Brain microvascular endothelial cell (primary cell): ENCODE data around the gene NRP1.

Experiments used
- DNase-seq: peaks from one replicate; pipeline ENCODE4 v3.0.0-alpha.2; 2020
- H3K27ac ChIP-seq: fragments of 250-450 bp; sonication (Bioruptor Pico); 2 replicates; pipeline ENCODE4 v1.5.1; 2020; ENCODE audit warnings: mild to moderate bottlenecking, moderate library complexity
- H3K27me3 ChIP-seq: fragments of 250-450 bp; sonication (Bioruptor Pico); replicated peaks from 2 replicates; pipeline ENCODE4 v1.5.1; 2020; ENCODE audit warnings: mild to moderate bottlenecking
- H3K36me3 ChIP-seq: fragments of 250-450 bp; sonication (Bioruptor Pico); replicated peaks from 2 replicates; pipeline ENCODE4 v1.5.1; 2020; ENCODE audit warnings: mild to moderate bottlenecking
- H3K4me3 ChIP-seq: 2 replicates; pipeline ENCODE4 v1.5.1; 2011; ENCODE audit warnings: low read depth, mild to moderate bottlenecking, control low read depth, low read length, moderate library complexity
- CTCF ChIP-seq: IDR thresholded peaks from 2 replicates; pipeline ENCODE4 v1.5.1; 2011; ENCODE audit warnings: low read depth, mild to moderate bottlenecking, moderate library complexity, low read length, control low read depth, inconsistent platforms; ENCODE audit errors: missing control alignments
- in situ Hi-C: cut with HindIII; loops from 2 replicates; pipeline ENCODE4 v1.10.0; 2017; ENCODE audit warnings: low sequenced_read_pairs, low pct_ligation_motif_present

NRP1 gene

GRCh38 chr10:33204031-33204430 lies 130.4 kb downstream of the NRP1 start:
- H3K36me3 ChIP-seq: peaks cover 73% of the 10 kb centered on the region
- H3K27ac ChIP-seq: no peak overlapping the region
- no peak for TF ChIP-seq CTCF

GRCh38 chr10:33201971-33202370 lies 132.5 kb downstream of the NRP1 start:
- no peak for TF ChIP-seq CTCF
- H3K36me3 ChIP-seq: peaks cover 79% of the 10 kb centered on the region

More at GRCh38 chr10:33204031-33204430, 130.4 kb downstream of the NRP1 start:
- no peak for DNase-seq
- no peaks in the 10 kb centered on the region for H3K27me3 ChIP-seq
- in situ Hi-C loops: no loop called here
- no peak overlapping the region for H3K4me3 ChIP-seq

GRCh38 chr10:33201056-33201780 lies 133.2 kb downstream of the NRP1 start:
- in situ Hi-C loops: no loop called here
- no peaks in the 10 kb centered on the region for H3K27me3 ChIP-seq
- H3K27ac ChIP-seq: no peak overlapping the region
- DNase-seq: no peak
- no peak overlapping the region for H3K4me3 ChIP-seq
- peaks cover 76% of the 10 kb centered on the region for H3K36me3 ChIP-seq
- no peak for TF ChIP-seq CTCF

More at GRCh38 chr10:33201971-33202370, 132.5 kb downstream of the NRP1 start:
- H3K4me3 ChIP-seq: no peak overlapping the region
- H3K27me3 ChIP-seq: no peaks in the 10 kb centered on the region
- H3K27ac ChIP-seq: no peak overlapping the region
- no peak for DNase-seq
- in situ Hi-C loops: no loop called here

GRCh38 chr10:33199731-33200232 lies 134.7 kb downstream of the NRP1 start:
- Histone ChIP-seq H3K27ac (no peak overlapping the region), H3K27me3 (no peaks in the 10 kb centered on the region), H3K4me3 (no peak overlapping the region), H3K36me3 (peaks cover 71% of the 10 kb centered on the region)
- no peak for TF ChIP-seq CTCF
- no peak for DNase-seq
- in situ Hi-C loops: no loop called here

- Histone ChIP-seq H3K36me3 (peaks cover 65% of the 10 kb centered on the region), H3K27me3 (no peaks in the 10 kb centered on the region), H3K4me3 (no peak overlapping the region), H3K27ac (no peak overlapping the region)
- in situ Hi-C loops: no loop called here
- no peak for TF ChIP-seq CTCF
- DNase-seq: no peak
Measured at GRCh38 chr10:33198610-33199009, 135.9 kb downstream of the NRP1 start.
